ENCODE data around the gene CCDC191.

DNA sequence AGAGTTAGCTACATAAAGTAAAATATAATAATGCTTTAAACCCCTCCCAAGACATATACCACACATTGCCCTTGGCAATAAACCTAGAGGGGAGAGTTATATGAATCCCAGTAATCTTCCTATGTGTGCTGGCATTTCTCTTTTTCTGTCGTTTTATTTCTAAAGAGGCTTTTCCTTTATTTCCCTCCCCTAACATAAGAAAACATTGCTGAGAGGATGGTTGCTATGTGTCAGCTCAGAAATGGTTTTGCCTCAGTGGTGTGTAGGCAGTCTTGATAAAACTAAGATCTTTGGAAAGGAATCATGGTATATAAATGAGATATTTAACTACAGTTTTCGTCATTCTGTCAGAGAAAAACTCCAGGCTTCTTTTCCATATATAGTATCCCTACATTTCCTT, 30.0 kb downstream of the CCDC191 start:
- TF ChIP-seq, protein P1, sequence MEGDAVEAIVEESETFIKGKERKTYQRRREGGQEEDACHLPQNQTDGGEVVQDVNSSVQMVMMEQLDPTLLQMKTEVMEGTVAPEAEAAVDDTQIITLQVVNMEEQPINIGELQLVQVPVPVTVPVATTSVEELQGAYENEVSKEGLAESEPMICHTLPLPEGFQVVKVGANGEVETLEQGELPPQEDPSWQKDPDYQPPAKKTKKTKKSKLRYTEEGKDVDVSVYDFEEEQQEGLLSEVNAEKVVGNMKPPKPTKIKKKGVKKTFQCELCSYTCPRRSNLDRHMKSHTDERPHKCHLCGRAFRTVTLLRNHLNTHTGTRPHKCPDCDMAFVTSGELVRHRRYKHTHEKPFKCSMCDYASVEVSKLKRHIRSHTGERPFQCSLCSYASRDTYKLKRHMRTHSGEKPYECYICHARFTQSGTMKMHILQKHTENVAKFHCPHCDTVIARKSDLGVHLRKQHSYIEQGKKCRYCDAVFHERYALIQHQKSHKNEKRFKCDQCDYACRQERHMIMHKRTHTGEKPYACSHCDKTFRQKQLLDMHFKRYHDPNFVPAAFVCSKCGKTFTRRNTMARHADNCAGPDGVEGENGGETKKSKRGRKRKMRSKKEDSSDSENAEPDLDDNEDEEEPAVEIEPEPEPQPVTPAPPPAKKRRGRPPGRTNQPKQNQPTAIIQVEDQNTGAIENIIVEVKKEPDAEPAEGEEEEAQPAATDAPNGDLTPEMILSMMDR (IDR thresholded peaks at IDR 0.05), result no peak
- no peak for TF ChIP-seq EP300 (IDR thresholded peaks at IDR 0.05)
